Astrocyte of the spinal cord (primary cell): ENCODE data around the gene TANK.

Experiments
- DNase-seq: peaks from one replicate; pipeline ENCODE4 v3.0.0; 2011; ENCODE audit warnings: low read depth, low spot score
- H3K4me3 ChIP-seq: 2 replicates; pipeline ENCODE4 v1.5.1; 2011; ENCODE audit warnings: low read depth, mild to moderate bottlenecking, low read length, moderate library complexity
- in situ Hi-C: cut with HindIII; loops from 2 replicates; pipeline ENCODE4 v1.10.0; 2017; ENCODE audit warnings: low sequenced_read_pairs
- TF ChIP-seq, protein P1 (sequence below): IDR thresholded peaks from 2 replicates; pipeline ENCODE4 v1.5.1; 2012; ENCODE audit warnings: low read depth, mild to moderate bottlenecking, low read length, inconsistent platforms

Gene TANK

DNA sequence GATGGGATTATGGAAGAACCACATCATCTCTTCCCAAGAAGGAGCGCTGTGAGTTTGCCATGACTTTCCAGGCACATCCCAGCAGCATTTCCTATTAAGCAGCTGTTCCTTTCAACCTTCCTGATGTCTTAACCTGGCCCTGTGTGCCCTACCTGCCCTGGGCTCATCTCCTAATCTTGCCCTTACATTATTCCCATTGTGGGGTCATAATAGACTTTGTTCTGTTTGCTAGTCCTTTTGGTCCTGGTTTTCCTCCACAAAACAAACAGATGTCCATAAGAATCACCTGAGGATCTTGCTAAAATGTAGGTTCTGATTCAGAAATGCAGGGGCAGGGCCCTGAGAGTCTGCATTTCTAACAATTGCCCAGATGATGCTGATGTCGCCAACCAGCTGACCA, 38.6 kb upstream of the TANK start:
- TF ChIP-seq, protein P1, sequence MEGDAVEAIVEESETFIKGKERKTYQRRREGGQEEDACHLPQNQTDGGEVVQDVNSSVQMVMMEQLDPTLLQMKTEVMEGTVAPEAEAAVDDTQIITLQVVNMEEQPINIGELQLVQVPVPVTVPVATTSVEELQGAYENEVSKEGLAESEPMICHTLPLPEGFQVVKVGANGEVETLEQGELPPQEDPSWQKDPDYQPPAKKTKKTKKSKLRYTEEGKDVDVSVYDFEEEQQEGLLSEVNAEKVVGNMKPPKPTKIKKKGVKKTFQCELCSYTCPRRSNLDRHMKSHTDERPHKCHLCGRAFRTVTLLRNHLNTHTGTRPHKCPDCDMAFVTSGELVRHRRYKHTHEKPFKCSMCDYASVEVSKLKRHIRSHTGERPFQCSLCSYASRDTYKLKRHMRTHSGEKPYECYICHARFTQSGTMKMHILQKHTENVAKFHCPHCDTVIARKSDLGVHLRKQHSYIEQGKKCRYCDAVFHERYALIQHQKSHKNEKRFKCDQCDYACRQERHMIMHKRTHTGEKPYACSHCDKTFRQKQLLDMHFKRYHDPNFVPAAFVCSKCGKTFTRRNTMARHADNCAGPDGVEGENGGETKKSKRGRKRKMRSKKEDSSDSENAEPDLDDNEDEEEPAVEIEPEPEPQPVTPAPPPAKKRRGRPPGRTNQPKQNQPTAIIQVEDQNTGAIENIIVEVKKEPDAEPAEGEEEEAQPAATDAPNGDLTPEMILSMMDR: no peak
- H3K4me3 ChIP-seq: no peak overlapping the region
- DNase-seq: no peak
- in situ Hi-C loops: no loop called here

DNA sequence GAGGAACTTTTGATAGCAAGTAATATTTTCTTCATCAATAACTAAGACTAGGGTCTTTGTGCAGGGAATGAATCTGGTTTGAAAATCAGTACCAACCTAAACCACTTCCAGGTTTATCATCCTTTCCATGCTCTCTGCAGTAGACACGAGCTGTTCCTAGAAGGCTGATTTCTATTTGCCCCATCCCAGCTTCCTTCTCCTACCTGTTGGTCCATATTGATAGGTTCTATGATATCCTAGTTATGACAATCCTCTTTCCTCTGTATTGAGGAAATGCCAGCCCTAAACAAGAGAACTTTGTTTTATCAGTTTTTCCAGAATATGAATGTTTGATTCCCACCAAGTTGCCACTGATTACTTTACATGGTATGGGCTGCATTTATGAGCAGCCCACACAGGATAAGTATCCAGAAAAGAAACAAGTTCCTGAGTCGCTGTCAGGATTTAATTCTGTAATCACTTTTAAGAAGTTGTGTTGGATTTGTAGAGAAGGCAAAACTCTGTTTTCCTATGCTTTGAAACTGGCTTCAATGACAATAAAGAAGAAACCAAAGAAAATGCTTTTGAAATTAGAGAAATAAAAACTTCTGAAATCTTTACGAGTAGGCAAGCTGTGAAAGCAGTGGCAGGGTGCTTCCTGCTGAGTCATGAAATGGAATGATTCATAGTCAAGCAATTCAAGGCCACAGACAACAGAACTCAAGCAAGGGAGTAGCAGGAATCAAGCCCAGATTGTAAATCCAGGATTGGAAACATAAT, 37.3 kb upstream of the TANK start:
- H3K4me3 ChIP-seq: peak overlapping the region; percentile 12
- in situ Hi-C loops: no loop called here
- peak; percentile 94 for DNase-seq
- TF ChIP-seq, protein P1: no peak

DNA sequence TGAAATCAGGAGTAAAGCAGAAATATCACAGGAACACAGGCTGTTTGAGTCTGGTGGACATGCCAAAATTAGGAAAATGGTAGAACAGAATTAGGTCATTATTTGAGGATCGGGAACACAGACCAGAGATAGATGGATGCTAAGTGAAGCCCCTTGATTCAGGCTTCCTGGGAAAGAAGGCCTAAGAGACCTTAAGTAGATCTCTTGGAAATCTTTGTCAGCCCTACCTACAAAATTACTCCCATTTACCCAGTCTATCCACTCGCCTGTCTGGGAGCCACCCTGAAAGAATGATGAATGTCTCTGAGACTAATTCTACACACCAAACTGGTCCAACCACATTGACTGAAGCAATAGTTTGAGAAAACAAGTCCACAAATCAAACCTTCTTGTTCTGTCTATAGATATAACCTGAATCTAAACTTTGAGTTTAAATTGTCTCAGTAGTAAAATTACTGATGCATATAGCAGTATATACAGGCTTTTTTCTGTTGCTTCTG, 36.6 kb upstream of the TANK start:
- in situ Hi-C loops: no loop called here

DNA sequence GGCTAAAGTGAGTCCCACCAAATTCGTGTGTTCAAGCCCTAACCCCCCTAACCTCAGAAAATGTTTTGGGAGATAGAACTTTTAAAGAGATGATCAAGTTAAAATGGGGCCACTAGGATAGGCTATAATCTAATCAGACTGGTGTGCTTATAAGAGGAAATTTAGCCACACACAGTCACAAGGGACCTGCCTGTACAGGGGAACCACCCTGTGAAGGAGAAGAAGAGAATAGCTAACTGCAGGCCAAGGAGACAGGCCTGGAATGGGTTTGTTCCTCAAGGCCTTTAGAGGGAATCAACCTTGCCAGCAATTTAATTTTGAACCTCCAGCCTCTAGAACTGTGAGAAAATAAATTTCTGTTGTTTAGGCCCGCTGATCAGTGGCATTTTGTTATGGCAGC, 36.0 kb upstream of the TANK start:
- TF ChIP-seq, protein P1: no peak
- no peak for DNase-seq
- H3K4me3 ChIP-seq: no peak overlapping the region
- in situ Hi-C loops: no loop called here

More for the DNA sequence above, 36.6 kb upstream of the TANK start:
- no peak for DNase-seq
- TF ChIP-seq, protein P1: no peak
- no peak overlapping the region for H3K4me3 ChIP-seq

DNA sequence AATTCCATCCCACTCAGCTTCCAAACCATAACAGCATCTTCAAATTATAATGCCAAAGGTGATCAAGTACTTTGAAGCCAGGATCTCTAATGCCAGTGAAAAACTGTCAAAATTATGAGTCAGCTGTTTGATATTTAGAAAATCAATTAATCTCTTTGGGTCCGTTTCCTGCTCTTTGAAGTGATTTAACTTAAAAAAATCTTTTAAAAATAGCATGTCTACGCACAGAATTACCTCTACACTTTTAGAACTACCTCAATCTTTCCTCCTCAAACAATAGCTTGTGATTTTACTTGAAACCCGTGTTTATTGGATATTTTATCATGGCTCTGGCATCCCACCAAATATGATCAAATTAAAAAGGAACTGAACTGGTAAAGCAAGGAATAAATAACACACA, 31.3 kb upstream of the TANK start:
- no peak overlapping the region for H3K4me3 ChIP-seq
- in situ Hi-C loops: no loop called here
- TF ChIP-seq, protein P1: no peak
- peak; percentile 5 for DNase-seq

DNA sequence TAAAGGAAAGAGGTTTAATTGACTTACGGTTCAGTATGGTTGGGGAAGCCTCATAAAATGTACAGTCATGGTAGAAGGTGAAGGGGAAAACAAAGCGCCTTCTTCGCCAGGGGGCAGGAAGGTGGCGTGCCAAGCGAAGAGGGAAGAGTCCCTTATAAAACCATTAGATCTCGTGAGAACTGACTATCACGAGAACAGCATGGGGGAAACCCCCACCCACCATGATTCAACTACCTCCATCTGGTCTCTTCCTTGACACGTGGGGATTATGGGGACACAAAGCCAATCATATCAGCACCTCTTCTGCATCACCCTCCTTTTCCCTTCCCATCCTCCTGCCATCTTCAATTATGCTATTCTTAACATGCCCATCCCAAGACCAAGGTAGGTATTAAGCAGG, 29.9 kb upstream of the TANK start:
- TF ChIP-seq, protein P1: no peak
- no peak for DNase-seq
- in situ Hi-C loops: no loop called here
- H3K4me3 ChIP-seq: no peak overlapping the region
